ENCODE results near the gene DNTTIP2. TPM values are rescaled to one million over a fixed set of nuclear protein-coding genes. Genes with fewer than 3 reads are reported as not detected.

The DNTTIP2 gene
- total and polyA plus RNA-seq, 9 of the 15 experiments (the other 6 are each of a cell fraction or from before 2014, with no cell fraction given), result 50.4 to 138 (median 97.0) TPM

GRCh38 chr1:93816970-93817678 is 61.9 kb downstream of the DNTTIP2 start (continued):
- TF ChIP-seq SMAD4 (CRISPR knock-in tag; conservative IDR thresholded peaks at IDR 0.05) (0 out of 2 replicates have a peak, but pooled peaks have one; percentile 16), ELF4 (CRISPR knock-in tag; IDR thresholded peaks at IDR 0.05) (no peak), ZBTB33 (CRISPR knock-in tag; IDR thresholded peaks at IDR 0.05) (no peak), SAFB (IDR thresholded peaks at IDR 0.05; ENCODE audit: borderline replicate concordance, low read depth, low read length) (no peak), ASH1L (IDR thresholded peaks at IDR 0.05; ENCODE audit: borderline replicate concordance, low read depth, partially characterized antibody) (no peak), BRD4 (IDR thresholded peaks at IDR 0.05) (no peak), THAP7 (CRISPR knock-in tag; IDR thresholded peaks at IDR 0.05) (no peak), SOX6 (IDR thresholded peaks at IDR 0.05) (no peak), DLX4 (CRISPR knock-in tag; IDR thresholded peaks at IDR 0.05) (no peak), WHSC1 (IDR thresholded peaks at IDR 0.05; ENCODE audit: low read length) (no peak), ZNF282 (CRISPR knock-in tag; IDR thresholded peaks at IDR 0.05) (no peak), HOMEZ (CRISPR knock-in tag; IDR thresholded peaks at IDR 0.05) (no peak), NR1H2 (CRISPR knock-in tag; IDR thresholded peaks at IDR 0.05) (no peak)
- TF ChIP-seq, protein P1, sequence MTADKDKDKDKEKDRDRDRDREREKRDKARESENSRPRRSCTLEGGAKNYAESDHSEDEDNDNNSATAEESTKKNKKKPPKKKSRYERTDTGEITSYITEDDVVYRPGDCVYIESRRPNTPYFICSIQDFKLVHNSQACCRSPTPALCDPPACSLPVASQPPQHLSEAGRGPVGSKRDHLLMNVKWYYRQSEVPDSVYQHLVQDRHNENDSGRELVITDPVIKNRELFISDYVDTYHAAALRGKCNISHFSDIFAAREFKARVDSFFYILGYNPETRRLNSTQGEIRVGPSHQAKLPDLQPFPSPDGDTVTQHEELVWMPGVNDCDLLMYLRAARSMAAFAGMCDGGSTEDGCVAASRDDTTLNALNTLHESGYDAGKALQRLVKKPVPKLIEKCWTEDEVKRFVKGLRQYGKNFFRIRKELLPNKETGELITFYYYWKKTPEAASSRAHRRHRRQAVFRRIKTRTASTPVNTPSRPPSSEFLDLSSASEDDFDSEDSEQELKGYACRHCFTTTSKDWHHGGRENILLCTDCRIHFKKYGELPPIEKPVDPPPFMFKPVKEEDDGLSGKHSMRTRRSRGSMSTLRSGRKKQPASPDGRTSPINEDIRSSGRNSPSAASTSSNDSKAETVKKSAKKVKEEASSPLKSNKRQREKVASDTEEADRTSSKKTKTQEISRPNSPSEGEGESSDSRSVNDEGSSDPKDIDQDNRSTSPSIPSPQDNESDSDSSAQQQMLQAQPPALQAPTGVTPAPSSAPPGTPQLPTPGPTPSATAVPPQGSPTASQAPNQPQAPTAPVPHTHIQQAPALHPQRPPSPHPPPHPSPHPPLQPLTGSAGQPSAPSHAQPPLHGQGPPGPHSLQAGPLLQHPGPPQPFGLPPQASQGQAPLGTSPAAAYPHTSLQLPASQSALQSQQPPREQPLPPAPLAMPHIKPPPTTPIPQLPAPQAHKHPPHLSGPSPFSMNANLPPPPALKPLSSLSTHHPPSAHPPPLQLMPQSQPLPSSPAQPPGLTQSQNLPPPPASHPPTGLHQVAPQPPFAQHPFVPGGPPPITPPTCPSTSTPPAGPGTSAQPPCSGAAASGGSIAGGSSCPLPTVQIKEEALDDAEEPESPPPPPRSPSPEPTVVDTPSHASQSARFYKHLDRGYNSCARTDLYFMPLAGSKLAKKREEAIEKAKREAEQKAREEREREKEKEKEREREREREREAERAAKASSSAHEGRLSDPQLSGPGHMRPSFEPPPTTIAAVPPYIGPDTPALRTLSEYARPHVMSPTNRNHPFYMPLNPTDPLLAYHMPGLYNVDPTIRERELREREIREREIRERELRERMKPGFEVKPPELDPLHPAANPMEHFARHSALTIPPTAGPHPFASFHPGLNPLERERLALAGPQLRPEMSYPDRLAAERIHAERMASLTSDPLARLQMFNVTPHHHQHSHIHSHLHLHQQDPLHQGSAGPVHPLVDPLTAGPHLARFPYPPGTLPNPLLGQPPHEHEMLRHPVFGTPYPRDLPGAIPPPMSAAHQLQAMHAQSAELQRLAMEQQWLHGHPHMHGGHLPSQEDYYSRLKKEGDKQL (CRISPR knock-in tag; IDR thresholded peaks at IDR 0.05; ENCODE audit: borderline replicate concordance), result no peak

Data from K562 (cell line).